ENCODE measurements around the gene CCNG1.

DNA sequence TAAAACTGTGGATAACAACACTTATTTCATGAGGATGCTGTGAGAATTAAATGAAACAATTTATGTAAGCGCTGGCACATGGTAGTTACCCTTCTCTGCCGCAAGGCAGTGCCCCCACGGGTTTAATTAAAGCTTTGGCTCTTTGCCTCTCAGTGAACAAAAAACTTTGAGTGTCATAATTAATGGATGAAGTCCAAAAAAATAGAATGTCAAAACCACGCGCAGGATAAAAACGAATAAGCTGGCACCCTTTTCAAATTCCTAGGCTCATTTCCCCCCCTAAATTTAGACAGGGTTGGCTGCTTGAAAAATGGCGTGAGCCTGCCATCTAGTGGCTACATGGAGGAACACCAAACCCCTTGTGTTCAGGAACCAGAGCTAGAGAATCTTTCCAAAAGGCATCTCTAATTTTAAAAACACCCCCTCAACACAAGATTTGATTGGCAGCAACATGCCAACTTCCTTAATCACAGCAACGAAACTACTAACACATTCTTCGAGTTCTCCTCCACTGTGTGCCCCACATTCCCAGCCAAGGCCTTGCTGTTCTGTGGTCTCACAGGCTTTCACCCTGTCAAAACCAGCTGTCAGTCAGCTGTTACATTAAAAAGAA, 29.0 kb upstream of the CCNG1 start:
- TF ChIP-seq, protein P1, sequence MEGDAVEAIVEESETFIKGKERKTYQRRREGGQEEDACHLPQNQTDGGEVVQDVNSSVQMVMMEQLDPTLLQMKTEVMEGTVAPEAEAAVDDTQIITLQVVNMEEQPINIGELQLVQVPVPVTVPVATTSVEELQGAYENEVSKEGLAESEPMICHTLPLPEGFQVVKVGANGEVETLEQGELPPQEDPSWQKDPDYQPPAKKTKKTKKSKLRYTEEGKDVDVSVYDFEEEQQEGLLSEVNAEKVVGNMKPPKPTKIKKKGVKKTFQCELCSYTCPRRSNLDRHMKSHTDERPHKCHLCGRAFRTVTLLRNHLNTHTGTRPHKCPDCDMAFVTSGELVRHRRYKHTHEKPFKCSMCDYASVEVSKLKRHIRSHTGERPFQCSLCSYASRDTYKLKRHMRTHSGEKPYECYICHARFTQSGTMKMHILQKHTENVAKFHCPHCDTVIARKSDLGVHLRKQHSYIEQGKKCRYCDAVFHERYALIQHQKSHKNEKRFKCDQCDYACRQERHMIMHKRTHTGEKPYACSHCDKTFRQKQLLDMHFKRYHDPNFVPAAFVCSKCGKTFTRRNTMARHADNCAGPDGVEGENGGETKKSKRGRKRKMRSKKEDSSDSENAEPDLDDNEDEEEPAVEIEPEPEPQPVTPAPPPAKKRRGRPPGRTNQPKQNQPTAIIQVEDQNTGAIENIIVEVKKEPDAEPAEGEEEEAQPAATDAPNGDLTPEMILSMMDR (IDR thresholded peaks at IDR 0.05): peak; percentile 70 to 91 (median 88)
- TF ChIP-seq POLR2A (IDR thresholded peaks at IDR 0.05): no peak

All from adrenal gland (tissue), 5 donors.